Fibroblast of mammary gland (primary cell): Measurements from ENCODE around the gene TARDBP.

ENCODE experiments used
- DNase-seq: peaks from one replicate; pipeline ENCODE4 v3.0.0-alpha.2; 2010; ENCODE audit warnings: low read depth
- H3K4me3 ChIP-seq: 2 replicates; pipeline ENCODE4 v1.5.1; 2011; ENCODE audit warnings: low read depth, mild to moderate bottlenecking, low read length, moderate library complexity; ENCODE audit not compliant: control insufficient read depth
- CTCF ChIP-seq: conservative IDR thresholded peaks from 2 replicates; pipeline ENCODE4 v1.5.1; 2011; ENCODE audit warnings: low read depth, low read length, inconsistent platforms; ENCODE audit not compliant: control insufficient read depth, insufficient read depth

TARDBP gene

GRCh38 chr1:11054181-11054580 is 41.7 kb downstream of the TARDBP start:
- H3K4me3 ChIP-seq: no peak overlapping the region
- DNase-seq: no peak
- TF ChIP-seq CTCF: no peak

GRCh38 chr1:11054666-11055065 is 42.2 kb downstream of the TARDBP start:
- TF ChIP-seq CTCF: no peak
- H3K4me3 ChIP-seq: no peak overlapping the region
- DNase-seq: no peak

- no peak for TF ChIP-seq CTCF
- H3K4me3 ChIP-seq: no peak overlapping the region
- no peak for DNase-seq
These were observed 43.2 kb downstream of the TARDBP start for GRCh38 chr1:11055676-11056075.

- no peak for TF ChIP-seq CTCF
- no peak for DNase-seq
- no peak overlapping the region for H3K4me3 ChIP-seq
These were observed 44.0 kb downstream of the TARDBP start for GRCh38 chr1:11056504-11056903.

- no peak for DNase-seq
- no peak for TF ChIP-seq CTCF
- no peak overlapping the region for H3K4me3 ChIP-seq
These were observed 45.0 kb downstream of the TARDBP start for GRCh38 chr1:11057477-11057876.

GRCh38 chr1:11058026-11058425 is 45.6 kb downstream of the TARDBP start:
- H3K4me3 ChIP-seq: peak overlapping the region; percentile 4
- no peak for TF ChIP-seq CTCF
- no peak for DNase-seq

- no peak for DNase-seq
- H3K4me3 ChIP-seq: peak overlapping the region; percentile 89
- no peak for TF ChIP-seq CTCF
These were observed 46.2 kb downstream of the TARDBP start for GRCh38 chr1:11058595-11059154.
